GM03348 (cell line): ENCODE results near the gene TPM3.
A peak's percentile ranks its signal among the peaks of the same experiment; 100 is the strongest.
"Not testable (repeated sequence)": the region's sequence is repeated elsewhere in the genome, so short reads cannot be mapped to it uniquely, and the experiment has no call there.

Source experiments
- DNase-seq: peaks from one replicate; pipeline ENCODE4 v3.0.0; 2012; ENCODE audit warnings: low spot score

The TPM3 gene

DNA sequence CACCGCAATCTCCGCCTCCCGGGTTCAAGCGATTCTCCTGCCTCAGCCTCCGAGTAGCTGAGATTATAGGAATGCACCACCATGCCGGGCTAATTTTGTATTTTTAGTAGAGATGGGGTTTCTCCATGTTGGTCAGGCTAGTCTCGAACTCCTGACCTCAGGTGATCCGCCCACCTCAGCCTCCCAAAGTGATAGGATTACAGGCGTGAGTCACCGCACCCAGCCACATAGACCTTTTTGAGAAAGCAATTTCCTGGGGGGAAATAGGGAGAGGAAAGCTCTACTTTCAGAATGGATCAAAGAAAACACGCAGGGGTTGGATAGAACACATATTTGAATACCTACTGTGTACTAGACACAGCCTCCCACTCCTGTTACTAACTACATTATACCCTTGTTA lies 13.9 kb upstream of the TPM3 start:
- not testable (repeated sequence) for DNase-seq

DNA sequence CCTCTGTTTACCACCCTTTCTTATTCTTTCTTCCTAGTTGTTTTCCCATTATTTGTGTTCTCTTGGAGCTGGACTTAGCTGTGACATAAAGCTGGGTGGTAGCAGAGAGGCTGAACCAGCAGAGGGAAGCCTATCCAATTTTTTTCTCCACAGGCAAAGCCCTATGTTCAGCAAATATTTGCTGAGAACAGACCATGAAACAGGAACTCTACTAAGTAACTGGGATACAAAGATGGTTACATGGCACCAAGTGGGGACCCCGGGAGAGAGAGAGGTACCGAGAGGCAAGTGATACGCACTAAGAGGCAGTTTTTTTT lies 7.6 kb upstream of the TPM3 start:
- DNase-seq: no peak

DNA sequence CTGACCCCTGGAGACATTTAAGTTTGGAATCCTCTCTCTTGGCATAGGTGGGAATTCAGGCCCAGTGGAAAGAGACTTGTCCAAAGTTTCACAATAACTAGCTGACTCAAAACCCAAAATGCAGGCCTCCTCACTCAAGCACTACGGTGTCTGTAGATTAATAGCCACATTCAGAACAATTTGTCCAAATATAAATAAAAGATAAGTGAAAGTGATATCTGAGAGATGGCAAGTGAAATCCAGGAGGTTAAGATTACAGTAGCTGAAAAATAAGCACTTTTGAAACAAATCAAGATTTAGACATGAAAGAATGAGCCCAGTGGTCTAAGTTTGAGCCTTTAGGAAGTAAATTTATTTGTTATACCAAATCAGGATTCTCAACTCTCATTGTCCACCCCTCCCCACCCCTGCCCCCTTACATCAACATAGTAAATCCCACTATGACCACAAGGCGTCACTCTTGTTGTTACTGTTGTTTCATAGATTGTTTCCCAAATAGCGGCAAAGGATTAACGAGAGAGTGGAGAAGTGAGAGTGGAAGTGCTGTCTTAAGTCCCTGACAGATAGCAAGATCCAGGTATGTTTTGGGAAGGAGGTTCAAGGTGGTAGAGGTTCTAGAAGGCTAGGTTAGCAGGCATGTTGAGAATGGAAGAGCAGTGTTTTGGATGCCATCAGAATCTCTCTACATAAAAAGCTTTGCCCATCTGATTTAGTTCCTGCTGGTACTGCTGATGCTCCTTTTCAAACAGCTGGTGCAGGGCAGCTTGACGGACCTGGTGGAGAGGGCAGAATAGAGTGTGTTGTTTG lies 7.1 kb upstream of the TPM3 start:
- DNase-seq: peak; percentile 79

DNA sequence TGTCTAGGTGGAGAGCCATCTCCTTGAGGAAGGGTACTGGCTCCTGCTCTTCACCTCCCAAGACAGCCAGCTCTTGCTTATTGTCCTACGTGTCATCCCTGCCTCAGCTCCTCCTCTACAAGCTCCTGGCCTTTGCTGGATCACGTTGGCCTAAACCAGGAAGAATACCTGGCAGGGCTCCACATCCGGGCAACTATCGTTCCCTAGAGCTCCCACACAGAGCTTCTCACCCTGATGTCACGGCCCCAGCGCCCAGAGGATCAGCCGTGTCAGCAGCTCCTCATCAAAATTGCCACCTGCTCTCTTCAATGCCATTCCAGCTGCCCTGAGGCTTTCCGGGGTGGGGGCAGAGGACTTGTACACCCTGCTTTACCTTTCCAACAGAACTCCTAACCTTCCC lies 1.9 kb upstream of the TPM3 start:
- DNase-seq: peak; percentile 36

DNA sequence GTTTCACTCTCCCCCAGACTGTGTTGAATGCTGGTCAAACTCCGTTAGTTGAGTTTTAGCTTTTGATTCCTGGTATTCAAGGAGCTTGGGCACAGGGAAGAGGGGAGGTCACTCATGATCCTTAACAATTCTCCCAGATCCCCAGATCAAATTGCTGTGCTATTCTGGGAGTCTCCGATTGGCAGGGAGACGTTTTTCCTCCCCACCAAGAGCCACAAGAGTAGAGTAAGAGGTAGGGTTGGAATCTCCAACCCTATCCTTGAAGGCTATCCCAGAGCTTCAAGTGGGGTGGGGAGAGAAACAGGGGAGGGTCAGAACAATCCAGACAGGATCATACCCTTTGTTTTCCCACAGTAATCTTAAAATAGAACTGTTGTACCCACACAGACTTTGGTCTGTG lies 576 bp upstream of the TPM3 start:
- no peak for DNase-seq

DNA sequence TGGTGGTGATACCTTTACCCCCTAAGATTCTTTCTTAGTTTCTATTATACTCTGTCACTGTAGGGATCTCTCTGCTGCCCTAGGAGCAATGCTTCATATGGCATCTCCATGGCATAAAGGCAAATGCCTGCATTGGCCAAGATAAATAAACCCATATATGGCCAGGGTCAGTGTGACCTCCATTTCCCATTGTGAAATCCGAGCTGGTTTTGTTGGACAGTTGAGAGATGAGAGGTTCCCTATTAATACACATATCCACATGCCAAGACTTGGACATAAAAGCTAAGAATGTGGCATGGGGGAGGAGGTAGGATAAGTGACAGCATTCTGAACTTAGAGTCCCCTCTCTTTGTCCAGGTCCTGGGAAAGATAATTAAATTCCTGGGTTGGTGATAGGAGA lies 1.4 kb downstream of the TPM3 start:
- no peak for DNase-seq

DNA sequence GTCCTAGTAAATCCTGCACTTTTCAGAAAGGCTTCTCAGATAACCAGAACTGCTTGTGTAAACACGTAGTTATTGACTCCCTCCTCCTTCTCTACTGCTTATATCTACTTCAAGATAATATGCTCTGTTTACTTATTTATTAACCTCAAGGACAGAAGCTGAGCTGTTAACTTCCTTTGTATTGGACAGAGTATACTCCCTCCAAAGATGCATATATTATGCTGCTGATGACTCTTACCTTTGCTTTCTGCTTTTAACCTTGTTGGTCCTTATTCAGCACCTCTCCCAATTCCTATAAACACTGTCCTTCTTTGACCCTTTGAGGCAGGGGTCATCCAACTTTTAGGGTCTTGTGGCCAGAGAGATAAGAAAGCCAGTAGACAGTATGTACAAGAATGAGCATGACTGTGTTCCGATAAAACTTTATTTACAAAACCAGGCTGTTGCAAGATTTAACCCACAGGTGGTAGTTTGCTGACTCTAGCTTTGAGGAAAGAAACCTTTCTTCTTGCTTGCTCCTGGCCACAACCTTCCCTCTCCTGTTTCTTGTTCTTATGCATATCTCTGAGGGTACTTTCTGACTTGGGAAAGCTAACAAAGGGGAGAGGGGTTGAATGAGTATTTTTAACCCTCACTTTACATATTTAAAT lies 4.9 kb downstream of the TPM3 start:
- DNase-seq: no peak

DNA sequence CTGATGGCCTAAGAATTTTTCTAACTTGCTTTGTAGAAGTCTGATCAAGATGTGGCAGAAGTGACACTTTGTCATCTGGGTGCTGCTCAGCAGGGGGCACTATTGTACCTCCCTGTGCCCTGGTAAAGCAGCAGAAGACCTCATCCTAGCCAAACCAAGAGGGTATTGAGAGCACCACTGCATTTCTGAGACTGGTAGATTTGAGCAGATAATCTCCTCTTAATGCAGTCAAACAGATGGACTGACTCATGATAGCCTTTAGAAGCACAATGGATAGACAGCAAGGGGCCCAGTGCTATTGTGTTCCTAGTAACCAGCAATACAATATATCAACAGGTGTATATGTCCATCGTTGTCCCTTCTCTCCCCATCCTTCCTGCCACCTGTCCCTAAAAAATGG lies 5.7 kb downstream of the TPM3 start:
- peak; percentile 19 for DNase-seq

DNA sequence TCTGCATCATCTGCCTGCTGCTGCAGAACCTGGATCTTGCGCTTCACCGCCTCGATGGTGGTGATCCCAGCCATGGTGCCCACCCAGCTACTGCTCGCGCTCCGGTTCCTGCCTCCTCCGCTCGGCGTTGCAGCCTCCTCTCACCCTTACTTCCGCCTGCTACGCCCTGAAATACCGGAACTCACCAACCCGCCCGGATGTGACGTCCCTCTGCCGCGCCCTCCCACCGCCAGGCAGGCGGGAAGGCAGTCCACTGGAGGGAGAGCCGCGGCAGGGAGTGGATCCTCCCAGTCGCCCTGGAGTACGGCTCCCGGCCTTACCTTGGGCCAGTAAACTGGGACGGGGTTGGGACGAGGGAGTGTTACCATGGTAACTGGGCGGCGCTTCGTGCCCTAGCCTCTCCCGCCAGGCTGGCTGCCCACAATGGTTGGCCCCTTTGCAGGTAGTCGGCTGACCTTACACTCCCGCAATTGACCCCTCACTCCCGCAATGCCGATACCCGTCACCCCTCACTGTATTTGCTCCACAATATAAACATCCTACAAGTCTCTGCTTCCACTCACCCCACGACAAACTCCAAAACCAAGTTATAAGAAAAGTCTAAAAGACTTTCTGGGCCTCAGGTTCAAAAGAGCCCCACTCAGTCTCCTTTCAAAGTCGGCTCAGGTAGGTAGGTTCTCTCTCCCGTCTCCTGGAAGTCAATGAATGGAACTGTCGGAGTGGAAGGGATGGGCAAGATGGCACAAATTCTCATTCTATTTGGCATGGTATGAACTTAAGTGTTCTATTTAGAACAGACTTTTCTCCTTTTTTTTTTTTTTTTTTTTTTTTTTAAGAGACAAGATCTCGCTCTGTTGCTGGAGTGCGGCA lies 8.6 kb downstream of the TPM3 start:
- DNase-seq: peak; percentile 98

DNA sequence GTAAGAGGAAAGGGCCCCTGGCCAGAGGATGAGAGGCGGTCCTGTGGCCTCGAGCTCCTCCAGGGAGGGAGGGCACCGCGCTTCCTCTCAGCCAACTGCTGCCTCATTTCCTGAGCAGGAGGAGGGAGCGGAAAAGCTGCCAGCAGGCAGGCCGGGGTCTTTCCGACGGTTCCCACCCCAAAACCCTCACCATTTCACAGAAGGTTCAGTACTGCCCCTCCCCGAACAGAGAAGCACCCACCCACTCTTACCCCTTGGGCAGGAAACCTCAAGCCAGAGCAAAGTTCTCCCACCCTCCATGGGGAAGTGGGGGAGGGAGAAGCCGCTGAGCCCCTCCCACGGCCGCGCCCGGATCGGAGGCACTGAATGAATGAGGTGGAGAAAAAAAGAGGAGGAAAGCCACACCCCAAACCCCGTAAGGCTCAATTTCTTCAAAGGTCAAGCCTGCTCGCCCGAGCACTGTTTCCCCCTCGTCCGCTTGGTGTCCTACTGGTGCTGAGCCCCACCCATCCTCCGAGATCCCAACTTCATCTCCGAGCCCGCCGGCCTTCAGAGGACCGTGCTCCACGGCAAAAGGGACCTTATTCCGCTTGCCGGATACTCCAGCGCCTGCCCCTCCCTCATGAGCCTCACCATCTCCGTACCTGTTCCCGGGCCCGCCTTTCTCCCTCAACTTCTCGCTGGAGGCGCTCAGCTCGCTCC lies 9.4 kb downstream of the TPM3 start:
- peak; percentile 88 for DNase-seq

DNA sequence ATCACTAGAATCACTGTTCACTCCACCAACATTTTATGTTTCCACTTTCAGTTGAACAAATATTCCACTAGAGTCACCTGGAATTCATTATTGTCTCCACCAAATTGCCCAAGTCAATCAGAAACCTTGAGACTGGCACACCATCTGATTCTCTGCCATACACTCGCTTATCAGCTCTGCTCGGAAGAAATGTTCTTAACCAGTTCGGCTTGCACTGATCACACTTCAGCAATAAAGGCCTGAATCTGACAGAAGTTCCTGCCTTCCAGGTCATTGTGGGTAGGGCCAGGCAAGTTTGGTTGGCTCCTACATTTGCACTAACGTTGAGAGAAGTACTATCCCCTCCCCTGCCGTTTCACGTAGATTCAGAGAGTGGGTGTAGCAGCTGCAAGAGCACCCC lies 10.0 kb downstream of the TPM3 start:
- no peak for DNase-seq

DNA sequence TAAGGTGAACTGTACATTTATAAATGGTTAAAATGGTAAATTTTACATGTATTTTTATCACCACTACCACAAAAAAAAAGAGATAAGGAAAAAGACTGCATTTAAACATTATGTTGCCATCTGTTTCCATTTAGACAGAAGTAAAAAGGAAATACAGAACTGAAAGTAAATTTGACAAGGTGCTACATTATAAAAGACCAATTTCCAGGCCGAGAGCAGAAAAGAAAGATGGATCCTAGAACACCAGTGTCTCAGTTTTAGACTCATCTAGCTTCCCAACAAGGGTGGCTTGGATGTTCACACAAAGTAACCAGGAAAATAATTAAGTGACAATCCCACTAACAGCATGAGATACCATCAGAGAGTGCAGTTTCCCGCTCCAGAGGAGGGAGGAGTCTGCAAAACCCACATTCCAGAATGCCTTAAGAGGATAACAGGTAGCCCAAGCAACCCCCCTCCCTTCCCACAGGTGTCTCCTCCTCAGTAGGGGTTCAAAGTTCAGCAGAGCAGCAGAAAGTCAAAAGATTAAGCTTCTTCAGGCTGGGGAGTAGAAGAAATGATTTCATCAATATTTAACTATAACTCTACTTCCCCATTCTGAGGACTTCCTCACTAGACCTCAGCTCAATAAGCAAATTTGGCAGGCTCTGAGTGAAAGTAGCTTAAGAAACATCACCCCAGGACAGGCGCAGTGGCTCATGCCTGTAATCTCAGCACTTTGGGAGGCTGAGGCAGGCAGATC lies 11.8 kb downstream of the TPM3 start:
- DNase-seq: no peak

DNA sequence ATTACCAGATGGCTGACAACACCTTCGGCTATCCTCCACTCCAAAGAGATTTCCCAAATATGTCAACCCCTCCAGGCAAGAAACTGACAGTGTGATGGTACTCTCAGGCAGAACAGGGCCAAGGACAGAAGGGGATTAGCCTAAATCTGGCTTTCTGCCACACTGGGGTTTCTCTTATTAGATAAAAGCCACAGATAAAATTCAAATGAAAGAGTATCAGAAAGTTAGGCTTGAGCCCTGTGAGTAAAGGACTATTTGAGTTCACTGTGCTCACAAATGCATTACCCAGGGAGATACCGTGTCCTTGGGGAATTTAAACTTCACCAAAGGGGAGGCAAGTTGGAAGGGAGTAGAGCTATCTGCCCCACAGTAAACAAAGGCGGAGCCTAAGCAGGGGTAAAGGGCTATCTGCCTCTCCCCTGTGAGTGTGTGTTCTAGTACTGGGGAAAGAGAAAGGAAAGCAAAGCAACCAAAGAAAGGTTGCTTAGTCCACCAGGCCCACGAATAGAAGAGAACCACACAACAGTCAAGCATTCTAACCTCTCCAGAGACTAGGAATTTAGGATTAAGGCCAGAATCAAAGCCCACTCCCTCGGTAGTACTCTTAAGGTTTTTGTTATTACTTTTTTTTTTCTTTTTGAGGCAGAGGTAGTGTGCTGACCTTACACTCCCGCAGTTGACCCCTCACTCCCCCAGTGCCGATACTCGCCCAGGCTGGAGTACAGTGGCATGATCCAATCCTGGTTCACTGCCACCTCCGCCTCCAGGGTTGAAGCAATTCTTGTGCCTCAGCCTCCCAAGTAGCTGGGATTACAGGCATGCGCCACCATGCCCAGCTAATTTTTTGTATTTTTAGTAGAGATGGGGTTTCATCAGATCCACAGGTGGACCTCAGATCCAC lies 12.7 kb downstream of the TPM3 start:
- DNase-seq: no peak

DNA sequence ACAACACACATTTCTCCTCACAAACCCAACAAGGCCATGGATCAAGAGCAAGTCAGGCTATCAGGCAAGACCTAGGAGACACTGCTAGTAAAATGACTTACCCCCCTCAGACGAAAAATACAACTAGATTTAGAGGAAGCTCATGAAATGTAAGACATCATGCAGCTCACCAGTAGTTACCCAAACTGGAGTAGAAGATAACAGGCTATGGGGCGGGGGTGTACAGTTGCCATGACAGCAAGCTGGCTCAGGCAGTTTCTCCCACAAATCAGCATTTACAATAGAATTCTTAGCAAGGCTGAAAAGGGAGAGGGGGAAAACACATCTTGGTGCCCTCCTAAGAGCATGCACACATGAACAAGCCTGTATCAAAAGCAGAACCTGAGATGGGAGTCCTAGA lies 13.9 kb downstream of the TPM3 start:
- DNase-seq: no peak

DNA sequence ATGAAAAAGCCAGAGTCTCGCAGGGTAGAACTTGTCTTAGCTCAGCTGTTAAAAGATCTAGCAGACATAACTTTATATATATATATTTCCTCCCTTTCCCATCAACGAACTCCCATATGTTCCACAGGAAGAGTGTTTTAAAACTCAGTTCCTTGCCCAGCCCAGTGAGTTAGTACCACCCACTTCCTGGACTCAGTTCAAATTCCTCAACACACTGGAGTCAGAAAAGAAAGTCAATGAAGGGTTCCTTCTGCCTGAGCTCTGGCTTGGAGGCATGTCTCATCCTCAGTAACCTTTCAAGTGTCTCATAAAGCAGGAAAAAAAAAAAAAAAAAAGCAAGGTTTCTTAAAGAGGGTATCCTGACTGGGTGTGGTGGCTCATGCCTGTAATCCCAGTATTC lies 15.6 kb downstream of the TPM3 start:
- DNase-seq: peak; percentile 79

DNA sequence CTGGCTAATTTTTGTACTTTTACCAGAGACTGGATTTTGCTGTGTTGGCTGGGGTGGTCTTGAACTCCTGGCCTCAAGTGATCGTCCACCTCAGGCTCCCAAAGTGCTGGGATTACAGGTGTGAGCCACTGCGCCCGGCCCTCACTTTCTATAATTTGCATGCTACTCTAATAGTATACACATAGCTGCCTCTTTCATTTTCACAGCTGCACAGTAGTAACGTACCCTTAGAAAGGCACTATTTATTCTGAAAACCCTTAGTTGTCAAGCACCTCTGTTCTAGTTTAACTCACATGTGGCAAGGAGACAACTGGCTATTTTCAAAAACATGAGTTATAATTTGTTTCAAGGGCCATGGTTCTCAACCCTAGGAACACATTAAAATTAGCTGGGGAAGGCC lies 17.2 kb downstream of the TPM3 start:
- no peak for DNase-seq

DNA sequence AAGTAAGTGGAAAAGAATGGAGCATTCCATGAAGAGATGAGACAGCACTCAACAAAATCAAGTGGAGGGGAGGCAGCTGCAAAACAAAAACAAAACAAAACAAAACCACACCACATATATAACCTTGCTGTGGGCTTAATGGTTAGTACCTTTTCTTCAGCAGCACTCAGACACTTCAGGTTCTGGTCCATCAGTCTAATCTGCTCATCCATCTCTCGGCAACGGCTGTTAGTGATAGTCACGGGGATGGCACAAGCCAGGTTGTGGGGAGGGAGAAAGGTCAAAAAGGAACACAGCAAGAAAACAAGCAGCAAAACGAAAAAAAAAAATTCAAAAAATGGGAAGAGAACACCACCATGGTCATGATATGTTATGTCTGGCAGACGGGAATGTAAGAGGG lies 20.0 kb downstream of the TPM3 start:
- no peak for DNase-seq

DNA sequence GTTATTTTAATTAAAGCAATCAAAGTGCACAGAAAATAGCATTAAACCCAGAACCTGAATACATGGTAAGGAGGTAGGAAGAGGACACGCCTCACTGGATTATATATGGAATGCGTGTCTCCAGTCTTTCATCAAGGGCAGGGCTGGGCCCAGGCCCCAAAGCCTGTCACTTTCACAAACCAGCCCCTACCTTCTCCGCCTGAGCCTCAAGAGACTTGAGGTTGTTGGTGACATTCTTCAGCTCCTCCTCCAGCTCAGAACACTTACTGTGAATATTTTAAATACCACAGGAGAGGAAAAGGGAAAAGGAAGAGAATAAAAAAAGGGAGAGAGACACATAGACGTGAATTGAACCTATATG lies 20.7 kb downstream of the TPM3 start:
- no peak for DNase-seq

DNA sequence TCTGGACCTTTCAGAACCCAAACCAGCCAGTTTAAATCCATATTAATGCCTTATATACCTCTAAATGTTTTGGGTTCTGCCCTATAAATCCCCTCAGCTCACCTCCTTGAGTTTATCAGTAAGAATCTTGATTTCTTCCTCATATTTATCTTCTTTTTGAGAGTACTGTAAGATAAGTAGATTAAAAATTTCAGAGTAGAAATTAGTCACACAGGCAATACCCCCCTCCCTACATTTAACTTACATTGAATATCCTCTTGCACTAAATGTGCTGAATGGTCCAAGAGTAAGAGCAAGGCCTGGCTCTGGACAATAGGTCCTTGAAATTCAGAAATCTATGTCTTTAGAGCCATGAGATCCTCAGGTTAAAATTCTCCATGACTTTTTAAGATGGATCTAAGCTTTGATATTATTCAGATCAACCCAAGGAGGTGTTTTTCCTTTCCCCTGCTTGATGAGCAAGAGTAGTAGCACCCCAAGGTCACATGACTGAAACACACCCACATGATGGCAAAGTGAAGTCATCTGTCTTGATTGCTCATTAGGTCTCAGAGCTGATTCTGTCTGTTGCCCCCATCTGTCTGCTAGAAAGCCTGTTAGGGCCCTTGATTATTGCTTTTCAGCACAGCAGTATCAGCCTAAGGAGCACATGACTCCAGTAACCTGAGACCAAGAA lies 21.2 kb downstream of the TPM3 start:
- DNase-seq: no peak

DNA sequence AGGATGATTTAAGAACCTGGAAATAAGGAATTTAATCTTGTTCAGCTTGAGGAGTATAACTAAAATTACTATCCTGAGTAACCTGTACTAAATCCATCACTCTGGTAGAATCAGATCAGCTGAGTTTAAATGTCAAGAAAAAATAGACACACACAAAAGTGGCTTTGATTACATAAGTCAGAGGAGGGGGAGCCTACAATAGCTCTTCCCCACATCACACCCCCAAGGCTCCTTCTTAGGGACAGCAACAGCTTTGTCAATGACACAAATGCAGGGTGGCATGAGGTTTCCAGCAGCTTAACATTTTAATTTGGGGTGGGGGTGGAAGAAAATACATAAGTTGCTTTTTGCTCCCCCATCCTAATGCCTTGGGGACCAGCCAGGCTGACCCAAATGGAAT lies 24.4 kb downstream of the TPM3 start:
- no peak for DNase-seq
